Heart right ventricle (tissue), 16 donors: ENCODE data around the gene SS18L1. TPM values are rescaled to one million over a fixed set of nuclear protein-coding genes. Genes with fewer than 3 reads are reported as not detected.

Source experiments
- ATAC-seq, 8 donors: fragments of 200-7000 bp; cut with Tn5 transposase; one replicate each; pipeline ENCODE4 v1.9.1; 2020; ENCODE audit warnings: mild to moderate bottlenecking in 8 of 8, moderate library complexity in 8 of 8, moderate number of reproducible peaks in 1 of 8
- DNase-seq, 2 donors: peaks; one replicate each; pipeline ENCODE4 v3.0.0-alpha.2; 2020
- H3K27ac ChIP-seq, 10 donors: fragments of 200-600 bp; sonication (generic) in 2 of 10; one replicate each; pipeline versions ENCODE4 v1.5.0 to v1.8.0; 2020 to 2022; ENCODE audit warnings: mild to moderate bottlenecking in 3 of 10
- H3K27me3 ChIP-seq, 7 donors: fragments of 200-600 bp; one replicate each; pipeline ENCODE4 v1.8.0; 2021 to 2022; ENCODE audit warnings: mild to moderate bottlenecking in 2 of 7
- H3K36me3 ChIP-seq, 9 donors: fragments of 200-600 bp; sonication (generic) in 1 of 9; one replicate each; pipeline versions ENCODE4 v1.5.0 to v1.8.0; 2020 to 2022; ENCODE audit warnings: mild to moderate bottlenecking in 2 of 9
- H3K4me1 ChIP-seq, 9 donors: fragments of 200-600 bp; sonication (generic) in 1 of 9; one replicate each; pipeline versions ENCODE4 v1.5.0 to v1.8.0; 2020 to 2022; ENCODE audit warnings: mild to moderate bottlenecking in 4 of 9
- H3K4me3 ChIP-seq, 10 donors: fragments of 200-600 bp; sonication (generic) in 2 of 10; one replicate each; pipeline versions ENCODE4 v1.5.0 to v1.8.0; 2020 to 2022; ENCODE audit warnings: mild to moderate bottlenecking in 7 of 10, moderate library complexity in 2 of 10
- H3K9me3 ChIP-seq, 11 donors: fragments of 200-600 bp in 10 of 11; sonication (generic) in 2 of 11; one replicate each; pipeline versions ENCODE4 v1.5.0 to v1.8.0; 2013 to 2022; ENCODE audit warnings: mild to moderate bottlenecking in 2 of 11, control low read depth in 1 of 11, moderate library complexity in 1 of 11
- CTCF ChIP-seq, 9 donors: fragments of 200-600 bp; sonication (generic) in 2 of 9; IDR thresholded peaks; one replicate each; pipeline versions ENCODE4 v1.5.0 to v1.8.0; 2021 to 2022; ENCODE audit warnings: antibody characterized with exemption in 9 of 9, mild to moderate bottlenecking in 5 of 9, moderate library complexity in 1 of 9
- WGBS, 2 donors: extraction: QIAGEN DNeasy Blood & Tissue Kit; methylation state at CpG; one replicate each; pipeline ENCODE4 v1.1.7; 2013; ENCODE audit warnings: inconsistent platforms in 1 of 2; 5-methylcytosine and 5-hydroxymethylcytosine counted together
- intact Hi-C, 10 donors: fragments of 100-400 bp; cut with DNase I; formaldehyde crosslinking; loops; one replicate each; pipeline versions ENCODE4 v1.11.1 to v1.14.2; 2022
- polyA plus RNA-seq, 2 donors: library from polyadenylated mRNA; stranded (reverse); fragments of 200-250 nt; gene quantifications; one replicate each; pipeline ENCODE4 v1.2.3, GENCODE V29; 2013
- total RNA-seq, 10 donors: library from RNA; stranded (reverse); fragmentation: NEBNext Ultra II Directional in 3 of 10; extraction: Animal tissue kit (Norgen Biotek cat#: 25700) in 3 of 10; gene quantifications; one replicate each; pipeline versions ENCODE4 v1.2.1 to v1.2.4, GENCODE V29; 2021 to 2023
- donor health status: Arrhythmogenic right ventricular cardiomyopathy.
- donor health status: ischemic (EF 13 %, LVEDD 7.1; RV severe dilation, severe dysfunction).
- donor health status: healthy with polysubstance abuse.
- donor health status: DM: no; HTN: yes; CAD: no.
- donor health status: DM: no; HTN: no; CAD: no.
- donor health status: ischemic (EF 25% LVEDD 6.9; RV normal size, moderate dysfunction).
- donor health status: ischemic (EF 25% LVEDD 5.7; RV mildly dilated, moderate dysfunction).
- donor health status: healthy.
- donor health status: DM: yes; HTN: yes; CAD: no.
- donor health status: Ischemic cardiomyopathy.
- donor health status: ischemic (EF 35%, LVEDD 5.7; RV mildly dilated, moderate dysfunction).
- donor health status: nonischemic (EF 11% LVEDD 7.7; RV severe dilation, severe dysfunction).
- donor health status: DM: yes; HTN: yes; CAD: no.
- donor health status: PGD.
- donor health status: ischemic (EF 29% LVEDD 5.4; RV normal size, mild dysfunction).
- donor health status: nonischemic (EF 23%, LVEDD 6.1; RV moderate dilation, normal function).

SS18L1 gene
- total and polyA plus RNA-seq, 12 donors = 5.2 to 22.3 (median 7.4) TPM

GRCh38 chr20:62170536-62170935 is 27.0 kb downstream of the SS18L1 start:
- ATAC-seq (no peak), DNase-seq (no peak)
- intact Hi-C loops = no loop called here
- Histone ChIP-seq H3K4me1 (peaks cover 0 to 16% (median 0%) of the 10 kb centered on the region in 9 donors), H3K4me3 (no peak overlapping the region), H3K27ac (peak overlapping the region in 2 of 10 donors; percentile 22 to 48), H3K9me3 (no peaks in the 10 kb centered on the region), H3K27me3 (no peaks in the 10 kb centered on the region), H3K36me3 (peaks cover 0 to 84% (median 8%) of the 10 kb centered on the region in 9 donors)
- WGBS, 2 donors = 94% methylated on average over 9 of the region's 9 CpGs
- TF ChIP-seq CTCF (IDR thresholded peaks at IDR 0.05) = no peak

GRCh38 chr20:62171245-62171644 is 27.7 kb downstream of the SS18L1 start:
- Histone ChIP-seq H3K4me3 (no peak overlapping the region), H3K36me3 (peaks cover 0 to 84% (median 2%) of the 10 kb centered on the region in 9 donors), H3K4me1 (peaks cover 0 to 16% (median 0%) of the 10 kb centered on the region in 9 donors), H3K27me3 (no peaks in the 10 kb centered on the region), H3K9me3 (no peaks in the 10 kb centered on the region), H3K27ac (peak overlapping the region in 6 of 10 donors; percentile 29 to 71 (median 47))
- intact Hi-C loops = no loop called here
- peak in 6 of 8 donors; percentile 5 to 67 (median 46) for ATAC-seq
- TF ChIP-seq CTCF (IDR thresholded peaks at IDR 0.05) = no peak
- DNase-seq = peak; percentile 5 to 24
- 60 to 69% methylated on average over 8 of the region's 8 CpGs for WGBS, 2 donors

GRCh38 chr20:62172666-62173065 is 29.1 kb downstream of the SS18L1 start:
- H3K27ac ChIP-seq = no peak overlapping the region
- H3K9me3 ChIP-seq = no peaks in the 10 kb centered on the region
- intact Hi-C loops = no loop called here
- peak in 1 of 2 donors; percentile 2 for DNase-seq
- WGBS, 2 donors = 93 to 98% methylated on average over 18 of the region's 18 CpGs
- TF ChIP-seq CTCF (IDR thresholded peaks at IDR 0.05) = no peak
- peaks cover 0 to 83% (median 0%) of the 10 kb centered on the region in 9 donors for H3K36me3 ChIP-seq
- no peaks in the 10 kb centered on the region for H3K27me3 ChIP-seq
- peaks cover 0 to 16% (median 0%) of the 10 kb centered on the region in 9 donors for H3K4me1 ChIP-seq
- H3K4me3 ChIP-seq = no peak overlapping the region
- no peak for ATAC-seq

- Histone ChIP-seq H3K27ac (no peak overlapping the region), H3K4me1 (peaks cover 0 to 16% (median 0%) of the 10 kb centered on the region in 9 donors), H3K36me3 (peaks cover 0 to 76% (median 0%) of the 10 kb centered on the region in 9 donors), H3K27me3 (no peaks in the 10 kb centered on the region), H3K9me3 (no peaks in the 10 kb centered on the region), H3K4me3 (no peak overlapping the region)
- intact Hi-C loops = no loop called here
- DNase-seq (no peak), ATAC-seq (no peak)
- no peak for TF ChIP-seq CTCF (IDR thresholded peaks at IDR 0.05)
- 96% methylated on average over 28 of the region's 28 CpGs for WGBS, 2 donors
Observed at GRCh38 chr20:62174021-62174804, 30.6 kb downstream of the SS18L1 start.
